GM18511 (cell line): ENCODE data around the gene CCDC28B.

Source experiments
- ATAC-seq: cut with Tn5 transposase; IDR thresholded peaks from one replicate; pipeline ENCODE4 v1.9.1; 2021; ENCODE audit warnings: mild to moderate bottlenecking, moderate library complexity; ENCODE audit not compliant: unreplicated experiment

CCDC28B gene

DNA sequence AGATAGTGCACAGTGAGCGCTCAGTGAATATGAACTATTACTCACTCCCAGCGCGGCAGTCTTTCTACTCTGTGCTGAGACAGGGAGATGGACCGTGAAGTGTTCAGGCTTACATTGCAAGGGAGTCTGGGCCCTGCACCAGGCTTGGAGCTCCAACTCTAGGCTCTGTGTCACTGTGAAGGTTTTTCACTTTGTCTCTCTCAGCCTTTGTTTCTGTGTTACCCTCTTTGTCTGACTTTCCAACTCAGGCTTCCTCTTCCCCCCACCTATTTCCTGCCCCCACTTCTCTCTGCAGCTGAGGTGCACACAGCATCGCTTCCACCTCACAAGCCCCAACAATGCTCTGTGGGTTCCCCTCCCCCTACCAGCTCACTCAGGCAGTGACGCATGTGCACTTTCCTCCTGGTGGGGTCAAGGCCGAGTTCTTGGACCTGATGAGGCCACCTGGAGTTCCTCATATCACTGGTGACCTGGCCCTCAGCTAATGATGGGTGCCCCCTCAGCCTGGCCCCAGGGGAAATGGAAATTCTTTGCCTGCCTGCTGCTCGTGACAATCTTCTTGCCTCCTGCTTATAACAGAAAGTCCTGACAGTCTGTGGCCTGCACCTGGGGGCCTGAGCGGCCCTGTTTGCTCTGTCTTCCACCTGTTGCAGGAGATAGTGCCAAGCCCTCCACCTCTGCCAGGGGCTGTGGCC is 49.6 kb downstream of the CCDC28B start:
- peak; percentile 67 for ATAC-seq

DNA sequence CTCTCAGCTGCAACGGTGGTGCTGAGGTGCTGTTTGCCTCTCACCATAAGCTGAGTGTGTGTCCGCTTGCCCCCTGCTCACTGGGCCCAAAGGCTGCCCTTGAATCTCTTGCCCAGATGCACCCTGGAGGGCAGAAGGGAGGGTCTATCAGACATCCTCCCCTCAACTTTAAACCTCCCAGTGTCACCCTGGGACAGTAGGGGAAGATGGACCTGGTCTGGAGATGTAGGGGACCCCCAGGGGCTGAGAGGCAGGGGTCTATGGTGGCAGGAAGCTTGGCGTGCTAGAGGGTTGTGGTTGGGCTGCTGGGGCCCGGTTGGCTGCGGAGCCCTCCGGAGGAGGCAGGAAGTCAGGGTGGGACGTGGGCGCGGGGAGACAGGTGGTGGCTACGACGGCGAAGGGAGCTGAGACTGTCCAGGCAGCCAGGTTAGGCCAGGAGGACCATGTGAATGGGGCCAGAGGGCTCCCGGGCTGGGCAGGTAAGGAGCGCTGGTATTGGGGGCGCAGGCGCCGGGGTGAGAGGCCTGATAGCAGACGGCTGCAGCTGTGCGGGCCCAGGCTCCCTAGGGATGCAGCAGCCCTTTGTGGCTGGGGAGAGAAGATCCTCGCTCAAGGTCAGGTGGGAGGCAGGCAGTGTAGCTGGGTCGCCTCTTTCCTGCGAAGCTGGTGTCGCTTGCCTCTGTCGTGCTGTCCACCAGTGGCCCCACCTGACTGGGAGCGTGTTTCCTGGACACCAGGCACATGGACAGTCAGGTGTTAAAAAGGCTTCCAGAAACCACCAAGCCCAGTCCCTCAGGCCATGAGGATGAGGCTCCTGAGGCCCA is 50.7 kb downstream of the CCDC28B start, which contains the start of gene LCK:
TSS of gene LCK (plus strand) at position 373 of the 824 bp plus-strand sequence. CDS start 23,065 bp downstream, outside the sequence.
- ATAC-seq, result no peak
